H9 (cell line): ENCODE results near the gene SLC7A14. TPM values are rescaled to one million over a fixed set of nuclear protein-coding genes. Genes with fewer than 3 reads are reported as not detected.

Experiments
- DNase-seq: peaks from one replicate; pipeline ENCODE4 v3.0.0-alpha.2; 2017
- H2AFZ ChIP-seq: one replicate; pipeline ENCODE4 v1.6.1; 2013; ENCODE audit warnings: mild to moderate bottlenecking, low read length, control low read depth, moderate library complexity
- H2AK5ac ChIP-seq: 2 replicates; pipeline ENCODE4 v1.6.1; 2013; ENCODE audit warnings: low read length, control low read depth, mixed read lengths; ENCODE audit not compliant: insufficient read length
- H2BK120ac ChIP-seq: one replicate; pipeline ENCODE4 v1.6.1; 2013; ENCODE audit warnings: low read depth, mild to moderate bottlenecking, low read length, control low read depth, inconsistent platforms; ENCODE audit not compliant: poor library complexity, severe bottlenecking
- H2BK12ac ChIP-seq: 2 replicates; pipeline ENCODE4 v1.6.1; 2013; ENCODE audit warnings: low read length, control low read depth, mixed read lengths, low read depth; ENCODE audit not compliant: insufficient read length
- H2BK15ac ChIP-seq: 2 replicates; pipeline ENCODE4 v1.6.1; 2013; ENCODE audit warnings: low read depth, low read length, control low read depth
- H2BK20ac ChIP-seq: one replicate; pipeline ENCODE4 v1.6.1; 2013; ENCODE audit warnings: low read depth, mild to moderate bottlenecking, low read length, control low read depth, inconsistent platforms; ENCODE audit not compliant: poor library complexity, severe bottlenecking
- H2BK5ac ChIP-seq: 2 replicates; pipeline ENCODE4 v1.6.1; 2013; ENCODE audit warnings: low read length, control low read depth, mixed read lengths; ENCODE audit not compliant: insufficient read length
- H3K14ac ChIP-seq: 2 replicates; pipeline ENCODE4 v1.6.1; 2013; ENCODE audit warnings: low read length, control low read depth; ENCODE audit not compliant: insufficient read depth
- H3K18ac ChIP-seq: 2 replicates; pipeline ENCODE4 v1.6.1; 2013; ENCODE audit warnings: low read depth, mild to moderate bottlenecking, mixed read lengths, low read length, control low read depth; ENCODE audit not compliant: insufficient read length
- H3K23ac ChIP-seq: 2 replicates; pipeline ENCODE4 v1.6.1; 2013; ENCODE audit warnings: low read length, control low read depth, mixed read lengths, low read depth; ENCODE audit not compliant: insufficient read length
- H3K23me2 ChIP-seq: 2 replicates; pipeline ENCODE4 v1.6.1; 2013; ENCODE audit warnings: low read depth, mild to moderate bottlenecking, mixed read lengths, low read length, control low read depth; ENCODE audit not compliant: insufficient read length, poor library complexity, severe bottlenecking
- H3K27ac ChIP-seq: 2 replicates; pipeline ENCODE4 v1.5.1; 2013; ENCODE audit warnings: low read length, control low read depth, mixed read lengths, low read depth; ENCODE audit not compliant: insufficient read length
- H3K27me3 ChIP-seq: 2 replicates; pipeline ENCODE4 v1.6.1; 2013; ENCODE audit warnings: low read length, control low read depth, inconsistent platforms; ENCODE audit not compliant: insufficient read depth
- H3K4ac ChIP-seq: 2 replicates; pipeline ENCODE4 v1.6.1; 2013; ENCODE audit warnings: low read depth, mild to moderate bottlenecking, control low read depth, inconsistent platforms, low read length, moderate library complexity
- H3K4me1 ChIP-seq: 2 replicates; pipeline ENCODE4 v1.6.1; 2013; ENCODE audit warnings: low read length, control low read depth, inconsistent platforms; ENCODE audit not compliant: insufficient read depth
- H3K4me2 ChIP-seq: 2 replicates; pipeline ENCODE4 v1.6.1; 2013; ENCODE audit warnings: low read length, control low read depth, mixed read lengths; ENCODE audit not compliant: insufficient read length, insufficient read depth
- H3K56ac ChIP-seq: 2 replicates; pipeline ENCODE4 v1.6.1; 2013; ENCODE audit warnings: low read depth, mild to moderate bottlenecking, mixed read lengths, low read length, control low read depth; ENCODE audit not compliant: insufficient read length
- H3K79me1 ChIP-seq: 2 replicates; pipeline ENCODE4 v1.6.1; 2013; ENCODE audit warnings: low read depth, mild to moderate bottlenecking, moderate library complexity, low read length, control low read depth, inconsistent platforms; ENCODE audit not compliant: insufficient read depth, poor library complexity, severe bottlenecking
- H3K79me2 ChIP-seq: 2 replicates; pipeline ENCODE4 v1.6.1; 2013; ENCODE audit warnings: low read length, control low read depth, inconsistent platforms; ENCODE audit not compliant: insufficient read depth
- H3K9ac ChIP-seq: 2 replicates; pipeline ENCODE4 v1.6.1; 2013; ENCODE audit warnings: low read length, control low read depth, mixed read lengths; ENCODE audit not compliant: insufficient read length; ENCODE audit errors: extremely low read depth
- H3K9me3 ChIP-seq: one replicate; pipeline ENCODE4 v1.6.1; 2013; ENCODE audit warnings: low read depth, low read length, inconsistent platforms; ENCODE audit not compliant: control insufficient read depth
- H3T11ph ChIP-seq: one replicate; pipeline ENCODE4 v1.6.1; 2013; ENCODE audit warnings: mild to moderate bottlenecking, low read length, control low read depth, inconsistent platforms
- H4K20me1 ChIP-seq: one replicate; pipeline ENCODE4 v1.6.1; 2013; ENCODE audit not compliant: control insufficient read depth, insufficient read length, insufficient read depth
- H4K5ac ChIP-seq: 2 replicates; pipeline ENCODE4 v1.6.1; 2013; ENCODE audit warnings: low read depth, mild to moderate bottlenecking, mixed read lengths, low read length, control low read depth; ENCODE audit not compliant: insufficient read length
- H4K8ac ChIP-seq: replicated peaks from 2 replicates; pipeline ENCODE4 v1.6.1; 2013; ENCODE audit warnings: low read length, control low read depth, mixed read lengths, low read depth; ENCODE audit not compliant: insufficient read length
- H4K91ac ChIP-seq: 2 replicates; pipeline ENCODE4 v1.6.1; 2013; ENCODE audit warnings: low read depth, mild to moderate bottlenecking, moderate library complexity, mixed read lengths, low read length, control low read depth; ENCODE audit not compliant: insufficient read length
- H3K27ac Mint-ChIP-seq, 3 experiments: 2 replicates in 2 of 3; 3 replicates in 1 of 3; pipeline ENCODE4 v1.8.0; 2020 to 2021; ENCODE audit warnings: mixed read lengths in 3 of 3, mild to moderate bottlenecking in 1 of 3, moderate library complexity in 1 of 3
- H3K27me3 Mint-ChIP-seq: 2 replicates; pipeline ENCODE4 v1.8.0; 2021; ENCODE audit warnings: low read depth, mild to moderate bottlenecking, moderate library complexity, mixed read lengths
- H3K36me3 Mint-ChIP-seq, 3 experiments: 2 replicates in 2 of 3; 3 replicates in 1 of 3; pipeline ENCODE4 v1.8.0; 2020 to 2021; ENCODE audit warnings: low read depth in 3 of 3, mixed read lengths in 3 of 3; ENCODE audit not compliant: insufficient read depth in 1 of 3
- H3K4me1 Mint-ChIP-seq, 2 experiments: 2 replicates each; pipeline ENCODE4 v1.8.0; 2020; ENCODE audit warnings: mixed read lengths in 2 of 2
- H3K4me3 Mint-ChIP-seq, 2 experiments: 2 replicates in 1 of 2; 3 replicates in 1 of 2; pipeline ENCODE4 v1.8.0; 2020 to 2021; ENCODE audit warnings: mild to moderate bottlenecking in 2 of 2, mixed read lengths in 2 of 2, moderate library complexity in 1 of 2
- H3K9me3 Mint-ChIP-seq, 2 experiments: 2 replicates in 1 of 2; 3 replicates in 1 of 2; pipeline ENCODE4 v1.8.0; 2020; ENCODE audit warnings: mild to moderate bottlenecking in 2 of 2, mixed read lengths in 2 of 2, moderate library complexity in 1 of 2
- CTCF ChIP-seq: fragments of 200-600 bp; sonication (generic); conservative IDR thresholded peaks from 3 replicates; pipeline ENCODE4 v1.8.0; 2021; ENCODE audit warnings: antibody characterized with exemption, mild to moderate bottlenecking
- WGBS: extraction: QIAGEN DNeasy Blood & Tissue Kit; methylation state at CpG from one replicate; pipeline ENCODE4 v1.1.7; 2013; ENCODE audit warnings: missing lambda C conversion rate, low lambda C conversion rate, mixed read lengths; ENCODE audit not compliant: insufficient read length; ENCODE audit errors: extremely low coverage; 5-methylcytosine and 5-hydroxymethylcytosine counted together
- total RNA-seq: library from RNA; stranded (reverse); gene quantifications from 2 replicates; pipeline ENCODE4 v1.2.1, GENCODE V29; 2021

SLC7A14 gene
- total RNA-seq, 1 experiment from 2014 or later = 0.42 TPM

- H3K36me3 Mint-ChIP-seq = no peaks in the 10 kb centered on the region; a peak in 1 of 7 replicates
These were observed 108.5 kb downstream of the SLC7A14 start for GRCh38 chr3:170477395-170477794.

More at GRCh38 chr3:170477395-170477794, 108.5 kb downstream of the SLC7A14 start:
- Histone ChIP-seq H3K9me3 (no peaks in the 10 kb centered on the region), H3K23ac (no peak overlapping the region), H2BK15ac (no peak overlapping the region), H2BK5ac (no peak overlapping the region), H3K4me2 (no peak overlapping the region), H3T11ph (no peak overlapping the region), H4K8ac (no peak overlapping the region), H4K91ac (no peak overlapping the region), H3K27ac (no peak overlapping the region), H2AK5ac (no peak overlapping the region), H3K9ac (no peak overlapping the region), H3K79me1 (no peaks in the 10 kb centered on the region), H3K18ac (no peak overlapping the region), H4K5ac (no peak overlapping the region), H3K14ac (no peak overlapping the region), H3K4me1 (no peaks in the 10 kb centered on the region), H4K20me1 (no peaks in the 10 kb centered on the region), H2BK12ac (no peak overlapping the region), H2BK20ac (no peak overlapping the region), H3K4ac (no peak overlapping the region), H2AFZ (no peak overlapping the region), H3K23me2 (no peaks in the 10 kb centered on the region), H3K79me2 (no peaks in the 10 kb centered on the region), H2BK120ac (no peak overlapping the region), H3K56ac (no peak overlapping the region), H3K27me3 (no peaks in the 10 kb centered on the region)
- no peak for DNase-seq
- no CpG with 5 or more reads among the region's 2 CpGs for WGBS
- peaks cover 18 to 19% of the 10 kb centered on the region in 2 experiments for H3K4me1 Mint-ChIP-seq
- no peaks in the 10 kb centered on the region for H3K27me3 Mint-ChIP-seq
- no peak overlapping the region for H3K4me3 Mint-ChIP-seq
- no peak overlapping the region for H3K27ac Mint-ChIP-seq
- TF ChIP-seq CTCF = no peak
- H3K9me3 Mint-ChIP-seq = no peaks in the 10 kb centered on the region
